Measurements from ENCODE around the gene A1CF.
A peak's percentile ranks its signal among the peaks of the same experiment; 100 is the strongest.
"Not testable (repeated sequence)": the region's sequence is repeated elsewhere in the genome, so short reads cannot be mapped to it uniquely, and the experiment has no call there.

Gene A1CF

DNA sequence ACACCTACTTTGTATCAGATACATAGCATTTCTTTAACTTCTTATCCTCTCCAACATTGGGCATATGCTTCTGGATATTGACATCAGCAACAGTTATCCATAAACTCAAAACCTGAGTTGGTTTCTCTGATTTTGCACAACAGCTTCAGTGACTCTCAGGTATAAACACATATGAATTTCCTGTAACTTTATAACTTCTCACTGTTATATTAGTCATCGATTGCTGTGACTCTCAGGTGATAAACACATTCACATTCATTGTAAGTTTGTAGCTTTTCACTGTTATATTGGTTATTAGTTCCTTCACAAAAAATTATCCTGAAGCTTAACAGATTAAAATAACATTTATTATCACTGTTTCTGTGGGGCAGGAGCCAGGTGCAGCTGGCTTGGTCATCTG lies 88.7 kb downstream of the A1CF start:
- DNase-seq (ENCODE audit: insufficient read length, low spot score) (no peak), FAIRE-seq (no peak)
- TF ChIP-seq POLR2A (IDR thresholded peaks at IDR 0.05; ENCODE audit: low read depth, low read length): no peak

DNA sequence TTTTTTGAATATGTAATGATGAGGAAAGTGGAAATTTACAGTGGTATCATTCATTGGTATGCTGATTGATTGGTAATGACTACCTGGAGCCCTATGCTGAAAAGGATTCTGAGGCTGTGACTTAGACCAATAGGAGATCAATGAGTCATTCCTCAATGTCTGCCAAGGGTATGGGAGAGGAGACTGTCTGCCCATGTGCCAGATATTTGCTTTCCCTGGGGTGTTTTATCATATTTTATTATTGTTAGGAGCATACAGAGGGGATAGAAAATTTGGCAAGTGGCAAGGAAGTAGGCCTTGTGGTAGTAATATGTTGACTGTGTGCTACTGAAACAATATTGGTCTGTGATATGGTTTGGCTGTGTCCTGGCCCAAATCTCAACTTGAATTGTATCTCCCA lies 90.9 kb downstream of the A1CF start:
- no peak for DNase-seq (ENCODE audit: insufficient read length, low spot score)
- FAIRE-seq: no peak
- no peak for TF ChIP-seq POLR2A (IDR thresholded peaks at IDR 0.05; ENCODE audit: low read depth, low read length)

DNA sequence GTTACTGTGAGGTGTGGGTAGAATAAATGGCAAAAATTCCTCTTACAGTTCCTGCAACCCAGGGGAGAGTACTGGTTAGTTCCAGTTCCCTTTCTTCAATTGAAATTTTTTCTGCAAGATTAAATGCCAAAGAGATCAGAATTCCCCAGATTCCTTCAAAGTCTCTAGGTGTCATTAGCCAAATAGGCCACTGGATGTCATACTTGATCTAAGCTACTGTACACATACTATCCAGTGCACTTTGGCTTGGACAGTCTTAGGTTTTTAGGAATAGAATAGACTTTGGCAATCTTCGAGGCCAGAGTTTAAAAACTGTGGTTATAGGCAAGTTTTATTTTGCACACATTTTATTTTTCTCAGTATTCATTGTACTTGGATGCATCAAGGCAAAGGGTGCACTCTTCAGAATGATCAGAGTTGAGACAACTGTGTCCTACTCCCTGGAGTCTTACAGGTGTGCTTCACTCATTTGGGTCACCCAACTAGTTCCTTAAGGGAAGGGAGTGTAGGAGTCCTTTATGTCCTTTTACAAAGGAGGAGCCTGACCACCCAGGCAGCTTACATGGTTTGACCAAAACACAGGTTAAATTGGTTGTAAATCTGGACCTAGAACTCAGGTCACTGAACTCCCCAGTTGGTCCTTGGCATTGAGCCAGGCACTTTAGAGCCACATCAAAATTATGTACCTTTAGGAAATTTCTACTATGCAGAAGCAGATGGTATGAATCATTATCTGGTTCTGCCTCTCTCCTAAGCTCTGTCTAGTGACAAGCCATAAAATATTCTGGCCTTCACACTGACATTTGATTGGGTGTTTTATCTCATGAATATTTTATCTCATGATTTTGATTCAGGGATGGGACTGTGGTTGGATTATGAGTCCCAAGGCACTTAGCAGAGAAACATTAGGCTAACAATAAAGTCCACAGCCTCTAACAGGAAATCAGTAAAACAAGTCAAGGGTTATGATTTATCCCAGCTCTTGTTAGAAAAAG lies 96.2 kb downstream of the A1CF start:
- no peak for DNase-seq (ENCODE audit: insufficient read length, low spot score)
- peak; percentile 89 for FAIRE-seq
- TF ChIP-seq POLR2A (IDR thresholded peaks at IDR 0.05; ENCODE audit: low read depth, low read length): no peak

DNA sequence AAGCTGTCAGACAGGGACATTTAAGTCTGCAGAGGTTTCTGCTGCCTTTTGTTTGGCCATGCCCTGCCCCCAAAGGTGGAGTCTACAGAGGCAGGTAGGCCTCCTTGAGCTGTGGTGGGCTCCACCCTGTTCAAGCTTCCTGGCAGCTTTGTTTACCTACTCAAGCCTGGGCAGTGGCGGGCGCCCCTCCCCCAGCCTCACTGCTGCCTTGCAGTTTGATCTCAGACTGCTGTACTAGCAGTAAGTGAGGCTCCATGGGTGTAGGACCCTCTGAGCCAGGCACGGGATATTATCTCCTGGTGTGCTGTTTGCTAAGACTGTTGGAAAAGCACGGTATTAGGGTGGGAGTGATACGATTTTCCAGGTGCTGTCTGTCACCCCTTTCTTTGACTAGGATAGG lies 97.5 kb downstream of the A1CF start:
- not testable (repeated sequence) for FAIRE-seq

DNA sequence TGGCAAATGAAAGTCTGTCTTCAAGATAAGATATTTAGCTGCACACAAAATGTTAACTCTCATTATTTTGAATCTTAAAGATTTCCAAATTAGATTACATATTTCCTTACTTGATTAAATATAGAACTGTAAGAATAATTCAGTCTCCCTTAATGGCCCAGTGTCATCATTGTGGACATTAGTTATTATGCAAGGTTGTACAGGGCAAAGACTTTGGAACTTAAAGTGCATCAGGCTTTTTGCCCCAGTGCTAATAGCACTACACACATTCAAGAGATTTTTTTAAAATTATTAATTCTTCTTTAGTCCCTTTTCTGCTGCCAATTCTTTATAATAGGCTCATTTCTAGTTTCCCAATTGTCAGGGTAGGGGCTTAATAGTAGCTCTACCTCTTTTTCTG lies 103.4 kb downstream of the A1CF start:
- not testable (repeated sequence) for FAIRE-seq; DNase-seq (ENCODE audit: insufficient read length, low spot score)

More for the DNA sequence above, 97.5 kb downstream of the A1CF start:
- not testable (repeated sequence) for DNase-seq (ENCODE audit: insufficient read length, low spot score)

DNA sequence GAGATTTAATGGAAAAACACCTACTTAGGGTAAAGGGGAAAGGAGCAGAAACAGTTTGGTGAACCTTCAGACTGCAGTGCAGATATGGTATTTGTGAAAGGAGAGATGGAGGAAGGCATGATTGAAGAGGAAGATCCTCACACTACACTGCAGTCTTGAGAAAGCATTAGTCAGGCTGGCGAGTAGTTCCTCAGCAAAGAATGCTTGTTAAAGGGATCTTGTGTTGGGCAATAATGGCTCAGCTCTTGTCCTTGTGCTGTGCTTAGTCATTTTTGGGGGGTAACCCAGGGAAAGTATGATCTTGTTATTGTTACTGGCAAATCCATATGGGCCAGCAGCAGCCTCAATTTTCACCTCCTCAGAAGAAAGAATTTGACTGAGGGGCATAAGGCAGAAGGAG lies 105.4 kb downstream of the A1CF start:
- not testable (repeated sequence) for FAIRE-seq; DNase-seq (ENCODE audit: insufficient read length, low spot score)

DNA sequence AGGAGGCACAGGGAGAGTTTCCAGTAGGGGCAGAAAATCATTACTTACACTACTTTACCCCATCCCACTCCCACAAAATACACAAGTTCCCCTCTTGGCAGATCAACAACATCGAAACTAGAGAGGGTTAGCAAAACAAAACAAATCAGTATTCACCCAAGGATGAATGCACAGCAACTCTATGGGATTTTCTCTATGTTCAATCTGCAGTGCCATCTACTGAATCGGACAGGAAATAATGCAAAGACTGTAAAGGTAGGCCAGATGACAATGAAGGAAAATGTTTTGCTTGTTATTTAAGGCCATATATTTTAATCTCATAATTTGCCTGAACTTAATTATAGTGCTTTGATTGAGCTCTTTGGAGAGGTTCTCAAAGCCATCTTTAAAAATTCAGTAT lies 110.6 kb downstream of the A1CF start:
- not testable (repeated sequence) for DNase-seq (ENCODE audit: insufficient read length, low spot score); FAIRE-seq

DNA sequence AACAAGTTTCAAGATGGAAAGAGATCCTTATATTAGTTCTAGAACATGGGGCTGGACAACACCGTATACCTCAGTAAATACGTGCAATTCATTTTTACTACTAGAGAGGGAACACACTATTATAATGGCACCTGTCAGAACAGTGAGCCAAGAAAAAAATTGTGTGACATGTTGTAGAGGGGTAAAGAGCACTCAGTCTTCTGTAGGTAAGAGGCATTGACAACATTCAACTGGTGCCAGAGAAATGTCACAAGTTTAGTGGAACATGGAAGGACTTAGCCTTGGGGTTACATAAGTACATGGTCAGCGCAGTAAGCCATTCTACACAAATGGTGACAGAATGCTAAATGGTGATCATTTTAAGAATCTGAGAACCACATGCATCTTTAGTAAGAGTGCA lies 113.4 kb downstream of the A1CF start:
- not testable (repeated sequence) for DNase-seq (ENCODE audit: insufficient read length, low spot score); FAIRE-seq

DNA sequence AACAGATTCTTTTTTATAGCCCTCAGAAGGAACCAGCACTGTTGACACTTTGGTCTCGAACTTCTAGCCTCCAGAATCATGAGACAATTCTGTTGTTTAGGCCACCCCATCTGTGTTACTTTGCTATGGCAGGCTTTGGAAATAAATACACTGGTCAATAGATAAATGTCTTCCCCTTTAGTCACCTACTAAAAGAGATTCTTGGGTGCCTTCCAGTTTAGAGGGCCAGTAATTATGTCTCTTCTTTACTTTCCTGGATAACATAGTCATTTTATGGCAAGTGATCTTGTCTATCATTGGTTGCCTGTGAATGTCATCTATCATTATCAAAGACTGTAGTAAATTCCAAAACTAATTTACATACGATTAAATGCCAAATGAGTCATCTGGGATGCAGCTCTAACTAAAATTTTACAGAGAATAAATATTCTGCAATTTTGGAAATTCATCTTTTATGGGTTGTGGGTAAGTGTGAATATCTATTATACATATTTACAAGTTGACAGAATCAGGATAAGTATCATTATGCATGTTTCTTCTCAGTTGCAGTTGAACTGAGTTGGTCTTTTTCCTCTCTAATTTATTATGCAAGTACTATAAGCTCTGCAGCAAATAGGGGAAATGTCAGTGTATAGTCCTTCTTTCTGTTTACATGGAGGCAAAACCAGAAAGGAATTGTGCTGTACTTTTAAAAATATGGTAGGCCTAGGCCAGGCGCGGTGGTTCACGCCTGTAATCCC lies 118.5 kb downstream of the A1CF start:
- FAIRE-seq; DNase-seq (ENCODE audit: insufficient read length, low spot score): not testable (repeated sequence)

Data from H54 (cell line).